Endothelial cell of umbilical vein (primary cell): ENCODE data around the gene GALNT2.

Source experiments
- CTCF ChIP-seq, 2 donors: IDR thresholded peaks; 1 replicate in 1 of 2; 2 replicates in 1 of 2; pipeline ENCODE4 v1.5.1; 2011; ENCODE audit warnings: low read length in 2 of 2, mild to moderate bottlenecking in 2 of 2, moderate library complexity in 2 of 2, control low read depth in 1 of 2, inconsistent platforms in 1 of 2, low read depth in 1 of 2; ENCODE audit not compliant: insufficient read depth in 1 of 2; ENCODE audit errors: extremely low read depth in 1 of 2
- EZH2 ChIP-seq: IDR thresholded peaks from 2 replicates; pipeline ENCODE4 v1.6.1; 2012; ENCODE audit warnings: borderline replicate concordance, low read depth, mild to moderate bottlenecking, moderate library complexity, low read length, inconsistent platforms; ENCODE audit not compliant: severe bottlenecking
- MAX ChIP-seq: IDR thresholded peaks from 2 replicates; pipeline ENCODE4 v1.6.1; 2011; ENCODE audit not compliant: insufficient read depth, insufficient read length

GRCh38 chr1:230077436-230078213, 10.6 kb downstream of the GALNT2 start:
- TF ChIP-seq CTCF (IDR thresholded peaks at IDR 0.05; ENCODE audit: extremely low read depth in 1 of 2, insufficient read depth in 1 of 2, low read depth in 1 of 2, low read length in 2 of 2) (no peak), MAX (no peak), EZH2 (no peak)
